Body of pancreas (tissue), 4 donors: ENCODE results near the gene WRAP73. TPM values are rescaled to one million over a fixed set of nuclear protein-coding genes. Genes with fewer than 3 reads are reported as not detected.

Experiments used
- ATAC-seq: fragments of 150-250 bp; one replicate; pipeline ENCODE4 v1.9.1; 2016
- DNase-seq, 4 donors: peaks; one replicate each; pipeline ENCODE4 v3.0.0-alpha.2; 2019
- H3K27ac ChIP-seq, 4 donors: fragments of 200-600 bp; sonication (generic); 1 replicate in 3 of 4; 2 replicates in 1 of 4; pipeline versions ENCODE4 v1.5.1 to v1.6.1; 2016 to 2019; ENCODE audit warnings: mild to moderate bottlenecking in 1 of 4, mixed read lengths in 1 of 4, moderate library complexity in 1 of 4
- H3K27me3 ChIP-seq, 2 donors: fragments of 200-600 bp; sonication (generic); one replicate each; pipeline ENCODE4 v1.6.0; 2016; ENCODE audit warnings: mild to moderate bottlenecking in 1 of 2
- H3K36me3 ChIP-seq, 2 donors: fragments of 200-600 bp; sonication (generic); replicated peaks in 1 of 2; 2 replicates each; pipeline ENCODE4 v1.5.1; 2016; ENCODE audit warnings: low read depth in 2 of 2; ENCODE audit not compliant: insufficient read depth in 1 of 2
- H3K4me1 ChIP-seq: fragments of 200-600 bp; sonication (generic); one replicate; pipeline ENCODE4 v1.6.0; 2016
- H3K4me3 ChIP-seq, 2 donors: fragments of 200-600 bp; sonication (generic); 1 replicate in 1 of 2; 2 replicates in 1 of 2; pipeline ENCODE4 v1.5.1; 2016 to 2019
- H3K9me3 ChIP-seq, 3 donors: fragments of 200-600 bp; sonication (generic); 1 replicate in 2 of 3; 2 replicates in 1 of 3; pipeline ENCODE4 v1.5.1; 2016
- POLR2A ChIP-seq, 3 donors: fragments of 450-650 bp; IDR thresholded peaks; one replicate each; pipeline ENCODE4 v1.6.1; 2016; ENCODE audit warnings: antibody characterized with exemption in 3 of 3, mild to moderate bottlenecking in 2 of 3
- WGBS, 2 donors: methylation state at CpG; one replicate each; pipeline ENCODE4 v1.1.5; 2017; 5-methylcytosine and 5-hydroxymethylcytosine counted together
- intact Hi-C: fragments of 100-400 bp; cut with DNase I; formaldehyde crosslinking; loops from one replicate; pipeline ENCODE4 v1.15.1; 2023
- total RNA-seq, 2 donors: library from RNA; depleted of rRNA; stranded (reverse); fragments of >200 nt; gene quantifications; one replicate each; pipeline ENCODE4 v1.1.0, GENCODE V29; 2016
- TF ChIP-seq, protein P1 (sequence below), 7 experiments: fragments of 450-650 bp in 4 of 7; fragments of 200-600 bp in 3 of 7; sonication (generic) in 3 of 7; IDR thresholded peaks; one replicate each; pipeline ENCODE4 v1.5.1; 2016 to 2019; ENCODE audit warnings: antibody characterized with exemption in 7 of 7

WRAP73 gene
- total RNA-seq, 2 donors from 2014 or later = 7.8 to 35.6 TPM

GRCh38 chr1:3612123-3612522 lies 37.8 kb downstream of the WRAP73 start:
- H3K4me3 ChIP-seq = no peak overlapping the region
- intact Hi-C loops = no loop called here
- DNase-seq (no peak), ATAC-seq (no peak)
- H3K9me3 ChIP-seq = no peaks in the 10 kb centered on the region
- H3K27me3 ChIP-seq = peaks cover 0 to 11% of the 10 kb centered on the region in 2 donors
- peaks cover 19% of the 10 kb centered on the region for H3K4me1 ChIP-seq
- H3K36me3 ChIP-seq = no peaks in the 10 kb centered on the region
- no peak overlapping the region for H3K27ac ChIP-seq
- WGBS, 2 donors = 64 to 78% methylated on average over 2 to 7 of the region's 7 CpGs
- TF ChIP-seq POLR2A (IDR thresholded peaks at IDR 0.05) = no peak
- TF ChIP-seq, protein P1, sequence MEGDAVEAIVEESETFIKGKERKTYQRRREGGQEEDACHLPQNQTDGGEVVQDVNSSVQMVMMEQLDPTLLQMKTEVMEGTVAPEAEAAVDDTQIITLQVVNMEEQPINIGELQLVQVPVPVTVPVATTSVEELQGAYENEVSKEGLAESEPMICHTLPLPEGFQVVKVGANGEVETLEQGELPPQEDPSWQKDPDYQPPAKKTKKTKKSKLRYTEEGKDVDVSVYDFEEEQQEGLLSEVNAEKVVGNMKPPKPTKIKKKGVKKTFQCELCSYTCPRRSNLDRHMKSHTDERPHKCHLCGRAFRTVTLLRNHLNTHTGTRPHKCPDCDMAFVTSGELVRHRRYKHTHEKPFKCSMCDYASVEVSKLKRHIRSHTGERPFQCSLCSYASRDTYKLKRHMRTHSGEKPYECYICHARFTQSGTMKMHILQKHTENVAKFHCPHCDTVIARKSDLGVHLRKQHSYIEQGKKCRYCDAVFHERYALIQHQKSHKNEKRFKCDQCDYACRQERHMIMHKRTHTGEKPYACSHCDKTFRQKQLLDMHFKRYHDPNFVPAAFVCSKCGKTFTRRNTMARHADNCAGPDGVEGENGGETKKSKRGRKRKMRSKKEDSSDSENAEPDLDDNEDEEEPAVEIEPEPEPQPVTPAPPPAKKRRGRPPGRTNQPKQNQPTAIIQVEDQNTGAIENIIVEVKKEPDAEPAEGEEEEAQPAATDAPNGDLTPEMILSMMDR (IDR thresholded peaks at IDR 0.05) = no peak

DNA sequence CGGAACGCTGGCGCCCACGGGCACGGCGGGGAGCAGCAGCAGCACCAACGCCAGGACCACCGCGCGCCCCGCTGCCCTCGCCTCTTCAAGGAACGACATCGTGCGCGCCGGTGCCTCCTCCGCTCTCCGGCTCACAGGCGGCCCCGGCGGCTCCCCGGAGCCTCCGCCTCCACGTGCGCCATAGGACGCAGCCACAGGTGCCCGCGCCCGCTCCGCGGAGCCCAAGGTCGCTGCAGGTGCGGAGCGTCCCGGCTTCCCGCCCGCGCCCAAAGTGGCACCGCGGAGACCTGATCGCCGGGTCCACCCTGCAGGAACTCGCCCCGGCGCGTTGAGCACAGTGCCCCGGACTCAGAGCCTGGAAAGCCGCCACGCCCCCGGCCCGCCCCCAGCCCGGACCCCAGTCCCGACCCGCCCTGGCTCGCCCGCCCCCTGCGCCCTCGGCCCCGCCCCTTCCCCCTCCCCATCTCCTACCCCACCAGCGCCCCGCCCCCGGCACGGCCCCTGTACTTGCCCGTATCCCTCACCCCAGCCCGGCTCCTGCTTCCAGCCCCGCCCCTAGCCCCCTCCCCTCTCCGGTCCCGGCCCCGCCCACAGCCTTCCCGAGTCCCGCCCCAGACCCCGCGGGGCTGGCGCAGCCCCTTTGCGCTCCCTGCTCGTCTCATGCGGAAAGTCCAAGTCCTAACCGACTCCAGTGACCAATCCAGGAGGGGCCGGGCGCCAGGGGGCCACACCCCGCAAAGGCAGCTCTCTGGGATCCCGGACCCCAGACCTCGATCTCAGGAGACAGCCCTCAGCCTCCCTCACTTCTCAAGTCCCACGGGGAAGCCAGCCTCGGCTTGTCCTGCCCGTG lies 38.5 kb downstream of the WRAP73 start, which contains the start of gene MEGF6:
Gene MEGF6, minus strand, starts transcription at position 339 of the 850 bp plus-strand sequence. Its CDS starts 240 bp downstream, at position 99.
- Histone ChIP-seq H3K9me3 (no peaks in the 10 kb centered on the region), H3K27ac (no peak within 1 kb of the TSS), H3K36me3 (no peaks in the 10 kb centered on the region), H3K4me3 (no peak within 1 kb of the TSS), H3K27me3 (peaks cover 0 to 11% of the 10 kb centered on the region in 2 donors), H3K4me1 (peaks cover 19% of the 10 kb centered on the region)
- intact Hi-C loops = no loop called here
- 1 to 4% methylated on average over 5 to 62 of the region's 87 CpGs for WGBS, 2 donors
- DNase-seq = peak; percentile 48 to 78 (median 54)
- peak; percentile 57 for ATAC-seq
- TF ChIP-seq, protein P1 (IDR thresholded peaks at IDR 0.05) = no peak
- TF ChIP-seq POLR2A (IDR thresholded peaks at IDR 0.05) = no peak

- Histone ChIP-seq H3K27ac (no peak overlapping the region), H3K36me3 (no peaks in the 10 kb centered on the region), H3K4me1 (peaks cover 19% of the 10 kb centered on the region), H3K4me3 (no peak overlapping the region), H3K9me3 (no peaks in the 10 kb centered on the region), H3K27me3 (peaks cover 0 to 11% of the 10 kb centered on the region in 2 donors)
- intact Hi-C loops = no loop called here
- DNase-seq (no peak), ATAC-seq (no peak)
- 4 to 12% methylated on average over 8 to 27 of the region's 27 CpGs for WGBS, 2 donors
- TF ChIP-seq, protein P1 (IDR thresholded peaks at IDR 0.05) = no peak
- TF ChIP-seq POLR2A (IDR thresholded peaks at IDR 0.05) = no peak
Measured at GRCh38 chr1:3610527-3611169, 39.3 kb downstream of the WRAP73 start.

DNA sequence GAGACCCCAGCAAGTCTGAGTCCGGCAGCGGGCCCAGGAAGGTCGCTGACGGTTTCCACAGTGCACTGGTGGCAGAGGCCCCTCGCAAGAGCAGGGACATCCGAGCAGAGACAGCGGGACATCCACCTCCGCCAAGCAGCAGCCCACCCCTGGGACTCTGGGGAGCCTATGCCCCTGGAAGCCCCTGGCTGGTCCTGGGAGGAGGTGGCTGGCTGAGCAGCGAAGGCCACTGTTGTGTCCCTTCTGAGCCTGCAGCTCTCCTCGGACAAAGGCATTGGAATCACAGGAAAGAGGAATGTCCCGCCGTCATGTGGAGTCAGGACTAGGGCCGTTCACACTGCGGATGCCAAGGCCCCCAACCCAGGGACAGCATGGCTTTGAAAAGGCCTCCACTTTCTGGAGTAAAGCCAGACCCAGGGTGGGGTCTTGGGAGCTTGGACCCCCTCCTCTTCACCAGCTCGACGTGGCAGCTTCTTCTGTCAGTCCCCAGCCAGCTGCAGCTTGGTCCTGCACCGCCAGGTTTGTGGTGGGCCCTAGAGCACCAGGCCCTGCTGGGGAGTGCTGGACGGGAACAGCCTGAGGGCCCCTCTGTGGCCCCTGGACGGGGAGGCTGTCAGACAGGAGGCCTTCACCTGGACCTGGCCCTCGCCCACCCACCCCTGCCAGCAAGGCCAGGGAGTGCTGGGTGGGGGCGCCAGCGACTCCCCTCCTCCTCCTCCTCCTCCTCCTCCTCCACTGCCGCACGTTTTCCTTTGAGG lies 40.0 kb downstream of the WRAP73 start:
- Histone ChIP-seq H3K27ac (no peak overlapping the region), H3K4me1 (peaks cover 19% of the 10 kb centered on the region), H3K4me3 (no peak overlapping the region), H3K36me3 (no peaks in the 10 kb centered on the region), H3K27me3 (peaks cover 0 to 11% of the 10 kb centered on the region in 2 donors), H3K9me3 (no peaks in the 10 kb centered on the region)
- TF ChIP-seq, protein P1 (IDR thresholded peaks at IDR 0.05) = no peak
- TF ChIP-seq POLR2A (IDR thresholded peaks at IDR 0.05) = no peak
- intact Hi-C loops = no loop called here
- no peak for ATAC-seq
- DNase-seq = no peak
- 26 to 55% methylated on average over 6 to 23 of the region's 24 CpGs for WGBS, 2 donors
